TTC549 (cell line): ENCODE results near the gene IMPG2.

Source experiments
- FAIRE-seq: peaks from 2 replicates; lab custom pipeline; 2012; peaks lifted over from hg19 to GRCh38; lab: Jason Lieb, UNC

The IMPG2 gene

GRCh38 chr3:101183151-101183550, 137.2 kb downstream of the IMPG2 start:
- no peak for FAIRE-seq

- FAIRE-seq = no peak
Observed at GRCh38 chr3:101182734-101183133, 137.6 kb downstream of the IMPG2 start.

GRCh38 chr3:101181801-101182200, 138.6 kb downstream of the IMPG2 start:
- no peak for FAIRE-seq

- no peak for FAIRE-seq
Observed at GRCh38 chr3:101179637-101180036, 140.7 kb downstream of the IMPG2 start.

GRCh38 chr3:101177577-101177976, 142.8 kb downstream of the IMPG2 start:
- no peak for FAIRE-seq
